Calu3 (cell line): Measurements from ENCODE around the gene RETN. TPM values are rescaled to one million over a fixed set of nuclear protein-coding genes. Genes with fewer than 3 reads are reported as not detected.

Source experiments
- BruUV-seq: library from RNA; stranded (reverse); fragments of 400-500 nt; replicated peaks from 2 replicates; lab custom pipeline; 2021; lab: Mats Ljungman, UMichigan
- CTCF ChIA-PET: fragments of 300-600 bp; sonication (Branson Sonifier 250); formaldehyde crosslinking; loops from one replicate; lab custom pipeline; 2022; ENCODE audit warnings: antibody characterized with exemption; lab: Charles Lee
- DNase-seq: peaks from one replicate; pipeline ENCODE4 v3.0.0; 2022
- H3K27ac Mint-ChIP-seq: one replicate; pipeline ENCODE4 v1.8.0; 2022; ENCODE audit warnings: mixed read lengths; ENCODE audit not compliant: unreplicated experiment
- H3K27me3 Mint-ChIP-seq: one replicate; pipeline ENCODE4 v1.8.0; 2022; ENCODE audit warnings: mixed read lengths; ENCODE audit not compliant: unreplicated experiment
- H3K36me3 Mint-ChIP-seq: one replicate; pipeline ENCODE4 v1.8.0; 2022; ENCODE audit warnings: mild to moderate bottlenecking, moderate library complexity, mixed read lengths; ENCODE audit not compliant: insufficient read depth, unreplicated experiment
- H3K4me1 Mint-ChIP-seq: one replicate; pipeline ENCODE4 v1.8.0; 2022; ENCODE audit warnings: mild to moderate bottlenecking, low read depth, mixed read lengths; ENCODE audit not compliant: unreplicated experiment
- H3K4me3 Mint-ChIP-seq: one replicate; pipeline ENCODE4 v1.8.0; 2022; ENCODE audit warnings: mild to moderate bottlenecking, low read depth, moderate library complexity, mixed read lengths; ENCODE audit not compliant: unreplicated experiment
- H3K9me3 Mint-ChIP-seq: one replicate; pipeline ENCODE4 v1.8.0; 2022; ENCODE audit warnings: low read depth, mixed read lengths; ENCODE audit not compliant: unreplicated experiment
- intact Hi-C: fragments of 100-400 bp; cut with micrococcal nuclease; formaldehyde crosslinking; loops from one replicate; pipeline ENCODE4 v1.10.0; 2022; ENCODE audit not compliant: unreplicated experiment
- total RNA-seq: library from RNA; stranded (reverse); gene quantifications from 2 replicates; pipeline ENCODE4 v1.2.3, GENCODE V29; 2022
- TF ChIP-seq, protein P1 (sequence below): fragments of 200-600 bp; IDR thresholded peaks from one replicate; pipeline ENCODE4 v1.8.0; 2022; ENCODE audit warnings: antibody characterized with exemption; ENCODE audit not compliant: unreplicated experiment

Gene RETN
- total RNA-seq, 1 experiment from 2014 or later: not detected

DNA sequence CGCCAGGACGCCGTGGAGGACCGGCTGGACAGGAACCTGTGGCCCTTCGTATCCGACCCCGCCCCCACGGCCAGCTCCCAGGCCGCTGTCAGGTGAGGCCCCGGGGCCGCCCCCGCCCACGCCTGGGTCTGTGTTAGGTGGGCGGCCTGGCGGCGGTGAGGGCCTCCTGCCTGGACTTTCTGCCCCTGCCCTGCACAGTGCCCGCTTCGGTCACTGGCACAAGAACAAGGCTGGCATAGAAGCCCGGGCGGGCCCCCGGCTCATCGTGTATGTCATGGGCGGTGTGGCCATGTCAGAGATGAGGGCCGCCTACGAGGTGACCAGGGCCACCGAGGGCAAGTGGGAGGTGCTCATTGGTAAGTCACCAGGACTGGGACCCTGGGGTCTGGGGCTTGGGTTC, 21.7 kb upstream of the RETN start:
- CTCF ChIA-PET: no interaction called here
- Mint-ChIP-seq H3K4me3 (no peak overlapping the region), H3K27ac (no peak overlapping the region), H3K4me1 (peaks cover 2% of the 10 kb centered on the region), H3K36me3 (peaks cover 16% of the 10 kb centered on the region), H3K27me3 (no peaks in the 10 kb centered on the region), H3K9me3 (no peaks in the 10 kb centered on the region)
- TF ChIP-seq, protein P1, sequence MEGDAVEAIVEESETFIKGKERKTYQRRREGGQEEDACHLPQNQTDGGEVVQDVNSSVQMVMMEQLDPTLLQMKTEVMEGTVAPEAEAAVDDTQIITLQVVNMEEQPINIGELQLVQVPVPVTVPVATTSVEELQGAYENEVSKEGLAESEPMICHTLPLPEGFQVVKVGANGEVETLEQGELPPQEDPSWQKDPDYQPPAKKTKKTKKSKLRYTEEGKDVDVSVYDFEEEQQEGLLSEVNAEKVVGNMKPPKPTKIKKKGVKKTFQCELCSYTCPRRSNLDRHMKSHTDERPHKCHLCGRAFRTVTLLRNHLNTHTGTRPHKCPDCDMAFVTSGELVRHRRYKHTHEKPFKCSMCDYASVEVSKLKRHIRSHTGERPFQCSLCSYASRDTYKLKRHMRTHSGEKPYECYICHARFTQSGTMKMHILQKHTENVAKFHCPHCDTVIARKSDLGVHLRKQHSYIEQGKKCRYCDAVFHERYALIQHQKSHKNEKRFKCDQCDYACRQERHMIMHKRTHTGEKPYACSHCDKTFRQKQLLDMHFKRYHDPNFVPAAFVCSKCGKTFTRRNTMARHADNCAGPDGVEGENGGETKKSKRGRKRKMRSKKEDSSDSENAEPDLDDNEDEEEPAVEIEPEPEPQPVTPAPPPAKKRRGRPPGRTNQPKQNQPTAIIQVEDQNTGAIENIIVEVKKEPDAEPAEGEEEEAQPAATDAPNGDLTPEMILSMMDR: no peak
- intact Hi-C loops: no loop called here
- no TSS peak for BruUV-seq
- no peak for DNase-seq

DNA sequence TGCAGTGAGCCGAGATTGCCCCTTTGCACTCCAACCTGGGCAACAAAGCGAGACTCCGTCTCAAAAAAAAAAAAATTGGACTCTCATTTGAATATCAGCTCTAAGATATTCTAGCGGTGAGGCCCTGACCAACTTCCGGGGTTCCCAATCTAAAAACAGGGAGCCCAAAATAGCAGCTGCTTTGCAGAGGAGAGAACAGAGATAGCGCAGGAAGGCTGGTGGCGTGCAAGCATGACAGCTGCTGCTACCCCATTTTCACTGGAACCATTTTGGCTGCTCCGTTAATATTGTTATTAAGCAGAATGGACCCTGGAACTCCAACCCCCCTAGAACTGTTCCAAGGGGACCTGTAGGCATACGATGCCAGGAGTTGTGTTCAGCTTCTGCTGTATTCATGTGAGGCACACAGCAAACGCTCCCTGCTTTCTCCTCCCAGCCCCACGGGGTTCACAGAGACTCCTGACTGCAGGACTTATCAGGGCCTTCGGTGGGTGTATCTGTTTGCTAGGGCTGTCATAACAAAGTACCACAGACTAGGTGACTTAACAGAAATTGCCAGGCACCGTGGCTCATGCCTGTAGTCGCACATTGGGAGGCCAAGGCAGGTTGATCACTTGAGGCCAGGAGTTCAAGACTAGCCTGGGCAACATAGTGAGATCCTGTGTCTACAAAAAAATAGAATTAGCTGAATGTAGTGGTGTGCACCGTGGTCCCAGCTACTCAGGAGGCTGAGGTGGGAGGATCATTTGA, 20.4 kb upstream of the RETN start:
- H3K36me3 Mint-ChIP-seq: peaks cover 24% of the 10 kb centered on the region
- BruUV-seq: no TSS peak
- no peaks in the 10 kb centered on the region for H3K9me3 Mint-ChIP-seq
- TF ChIP-seq, protein P1: no peak
- no peaks in the 10 kb centered on the region for H3K27me3 Mint-ChIP-seq
- peaks cover 14% of the 10 kb centered on the region for H3K4me1 Mint-ChIP-seq
- no peak for DNase-seq
- H3K27ac Mint-ChIP-seq: no peak overlapping the region
- CTCF ChIA-PET: interaction anchor here (1.3 kb wide), 1 partner anchor 32 kb away, joined by 6 read pairs; the partner anchor contains the start of gene TRAPPC5
- H3K4me3 Mint-ChIP-seq: no peak overlapping the region
- intact Hi-C loops: no loop called here

DNA sequence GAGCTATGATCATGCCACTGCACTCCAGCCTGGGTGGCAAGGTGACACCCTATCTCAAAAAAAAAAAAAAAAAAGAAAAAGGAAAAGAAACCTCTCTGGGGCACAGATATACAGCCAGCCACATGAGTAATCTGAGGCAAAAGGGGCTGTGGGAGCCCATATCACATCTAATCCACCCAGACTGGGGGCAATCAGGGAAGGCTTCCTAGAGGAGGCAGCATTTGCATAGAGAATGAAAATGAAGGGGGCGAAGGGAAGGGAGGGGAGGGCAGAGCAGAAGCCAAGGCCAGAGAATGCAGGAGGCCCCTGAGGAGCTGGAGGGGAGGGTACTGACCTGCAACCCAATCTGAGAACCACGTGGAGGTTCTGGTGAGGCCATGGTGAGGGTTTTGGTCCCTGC, 18.7 kb upstream of the RETN start:
- CTCF ChIA-PET: interaction anchor here (1.3 kb wide), 1 partner anchor 31 kb away, joined by 6 read pairs; the partner anchor contains the start of gene TRAPPC5
- TF ChIP-seq, protein P1: no peak

DNA sequence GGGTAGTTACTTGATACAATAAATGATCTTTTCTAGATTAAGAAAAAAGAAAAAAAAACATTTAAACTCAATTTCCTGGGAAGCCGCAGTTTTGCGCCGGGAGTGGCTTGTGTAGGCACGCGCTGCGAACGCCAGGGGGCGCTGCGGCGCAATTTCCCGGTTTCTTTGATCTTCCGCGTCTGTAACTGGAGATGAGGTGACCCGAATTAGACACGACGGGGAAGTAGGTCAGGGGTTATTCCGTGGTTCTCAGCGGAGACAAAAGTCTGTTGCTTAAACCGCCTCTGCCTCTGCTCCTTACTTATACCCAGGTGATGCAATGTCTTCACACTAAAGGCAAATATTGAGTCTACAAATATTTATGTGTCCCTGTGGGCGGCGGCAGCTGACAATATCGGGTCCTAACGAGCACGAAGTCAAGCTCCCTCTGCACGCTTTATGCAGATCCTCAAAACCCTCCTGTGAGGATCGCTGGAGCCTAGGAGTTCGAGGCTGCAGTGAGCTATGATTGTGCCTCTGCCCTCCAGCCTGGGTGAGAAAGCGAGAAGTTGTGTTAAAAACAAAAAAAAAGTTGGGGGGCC, 16.7 kb upstream of the RETN start:
- H3K9me3 Mint-ChIP-seq: no peaks in the 10 kb centered on the region
- H3K27me3 Mint-ChIP-seq: no peaks in the 10 kb centered on the region
- peak overlapping the region; percentile 63 for H3K27ac Mint-ChIP-seq
- H3K4me3 Mint-ChIP-seq: peak overlapping the region; percentile 24
- peaks cover 14% of the 10 kb centered on the region for H3K4me1 Mint-ChIP-seq
- H3K36me3 Mint-ChIP-seq: peaks cover 12% of the 10 kb centered on the region
- CTCF ChIA-PET: interaction anchor here (0.5 to 1.1 kb wide), 5 partner anchors 30 to 298 kb away, joined by 3 to 4 read pairs (median 3); no protein-coding TSS in a partner anchor
- no TSS peak for BruUV-seq
- TF ChIP-seq, protein P1: peak; percentile 81
- DNase-seq: peak; percentile 83
- intact Hi-C loops: no loop called here

More for the DNA sequence above, 18.7 kb upstream of the RETN start:
- H3K4me1 Mint-ChIP-seq: peaks cover 14% of the 10 kb centered on the region
- no peak overlapping the region for H3K27ac Mint-ChIP-seq
- no peaks in the 10 kb centered on the region for H3K27me3 Mint-ChIP-seq
- H3K9me3 Mint-ChIP-seq: no peaks in the 10 kb centered on the region
- no TSS peak for BruUV-seq
- intact Hi-C loops: no loop called here
- DNase-seq: no peak
- no peak overlapping the region for H3K4me3 Mint-ChIP-seq
- H3K36me3 Mint-ChIP-seq: peaks cover 12% of the 10 kb centered on the region
